ENCODE measurements around the gene TMPRSS13.

Gene TMPRSS13

DNA sequence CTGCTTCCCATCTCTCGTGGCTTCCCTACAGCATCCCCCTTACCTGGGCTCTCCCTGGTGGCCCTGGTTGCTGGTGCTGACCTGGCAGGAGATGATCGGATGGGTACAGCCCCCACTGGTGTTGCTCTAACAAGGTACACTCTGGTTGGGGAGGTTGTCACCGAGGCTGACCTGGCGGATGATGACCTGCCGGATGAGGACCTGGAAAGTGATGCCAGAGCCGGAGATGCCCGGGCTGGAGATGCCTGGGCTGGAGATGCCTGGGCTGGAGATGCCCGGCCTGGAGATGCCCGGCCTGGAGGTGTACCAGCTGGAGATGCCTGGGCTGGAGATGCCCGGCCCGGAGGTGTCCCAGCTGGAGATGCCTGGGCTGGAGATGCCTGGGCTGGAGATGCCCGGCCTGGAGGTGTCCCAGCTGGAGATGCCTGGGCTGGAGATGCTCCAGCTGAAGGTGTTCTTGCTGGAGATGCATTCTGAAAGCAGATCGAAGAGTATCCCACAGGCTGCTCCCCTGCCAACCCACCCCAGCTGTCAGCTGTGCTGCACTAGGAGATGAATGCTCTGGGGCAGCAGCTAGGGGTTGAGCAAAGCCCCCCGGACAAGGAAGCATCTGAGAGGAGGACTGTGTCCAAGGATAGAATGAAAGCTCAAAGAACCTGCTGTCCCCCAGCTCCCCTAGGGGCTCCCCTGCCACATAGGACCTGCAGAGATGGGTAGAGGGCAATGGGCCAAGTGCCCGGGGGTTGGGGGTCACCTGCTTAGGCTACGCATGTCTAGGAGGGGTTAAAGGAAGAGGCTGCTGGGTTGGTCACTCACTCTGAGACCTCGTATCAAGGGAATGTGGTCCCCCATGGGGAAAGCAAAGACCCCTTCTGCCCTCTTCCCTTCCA is 10.6 kb downstream of the TMPRSS13 start:
- peaks cover 23% of the 10 kb centered on the region for H3K4me1 ChIP-seq (ENCODE audit: insufficient read depth, low read length)
- TF ChIP-seq, protein P1, sequence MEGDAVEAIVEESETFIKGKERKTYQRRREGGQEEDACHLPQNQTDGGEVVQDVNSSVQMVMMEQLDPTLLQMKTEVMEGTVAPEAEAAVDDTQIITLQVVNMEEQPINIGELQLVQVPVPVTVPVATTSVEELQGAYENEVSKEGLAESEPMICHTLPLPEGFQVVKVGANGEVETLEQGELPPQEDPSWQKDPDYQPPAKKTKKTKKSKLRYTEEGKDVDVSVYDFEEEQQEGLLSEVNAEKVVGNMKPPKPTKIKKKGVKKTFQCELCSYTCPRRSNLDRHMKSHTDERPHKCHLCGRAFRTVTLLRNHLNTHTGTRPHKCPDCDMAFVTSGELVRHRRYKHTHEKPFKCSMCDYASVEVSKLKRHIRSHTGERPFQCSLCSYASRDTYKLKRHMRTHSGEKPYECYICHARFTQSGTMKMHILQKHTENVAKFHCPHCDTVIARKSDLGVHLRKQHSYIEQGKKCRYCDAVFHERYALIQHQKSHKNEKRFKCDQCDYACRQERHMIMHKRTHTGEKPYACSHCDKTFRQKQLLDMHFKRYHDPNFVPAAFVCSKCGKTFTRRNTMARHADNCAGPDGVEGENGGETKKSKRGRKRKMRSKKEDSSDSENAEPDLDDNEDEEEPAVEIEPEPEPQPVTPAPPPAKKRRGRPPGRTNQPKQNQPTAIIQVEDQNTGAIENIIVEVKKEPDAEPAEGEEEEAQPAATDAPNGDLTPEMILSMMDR (IDR thresholded peaks at IDR 0.05; ENCODE audit: borderline replicate concordance, extremely low read depth, low read length, poor library complexity, severe bottlenecking) = no peak
- TF ChIP-seq EZH2 (IDR thresholded peaks at IDR 0.05; ENCODE audit: borderline replicate concordance, low read depth, low read length, severe bottlenecking) = no peak
- H3K4me2 ChIP-seq (ENCODE audit: insufficient read depth, low read length) = no peak overlapping the region
- H3K27ac ChIP-seq (ENCODE audit: low read length) = no peak overlapping the region
- H3K9ac ChIP-seq (ENCODE audit: low read depth, low read length) = no peak overlapping the region
- no peaks in the 10 kb centered on the region for H3K9me3 ChIP-seq (ENCODE audit: insufficient read depth, low read length, severe bottlenecking)
- H3K79me2 ChIP-seq (ENCODE audit: insufficient read depth, low read length) = no peaks in the 10 kb centered on the region
- H4K20me1 ChIP-seq (ENCODE audit: insufficient read depth, low read length) = no peaks in the 10 kb centered on the region
- H3K27me3 ChIP-seq (ENCODE audit: insufficient read depth, low read length, poor library complexity) = no peaks in the 10 kb centered on the region
- H3K36me3 ChIP-seq (ENCODE audit: insufficient read depth, low read length) = no peaks in the 10 kb centered on the region
- no peak for DNase-seq
- no peak overlapping the region for H2AFZ ChIP-seq (ENCODE audit: low read depth, low read length)
- no peak overlapping the region for H3K4me3 ChIP-seq (ENCODE audit: low read depth in 1 of 2, low read length in 2 of 2)
- ATAC-seq (ENCODE audit: insufficient read depth, low read depth) = no peak

DNA sequence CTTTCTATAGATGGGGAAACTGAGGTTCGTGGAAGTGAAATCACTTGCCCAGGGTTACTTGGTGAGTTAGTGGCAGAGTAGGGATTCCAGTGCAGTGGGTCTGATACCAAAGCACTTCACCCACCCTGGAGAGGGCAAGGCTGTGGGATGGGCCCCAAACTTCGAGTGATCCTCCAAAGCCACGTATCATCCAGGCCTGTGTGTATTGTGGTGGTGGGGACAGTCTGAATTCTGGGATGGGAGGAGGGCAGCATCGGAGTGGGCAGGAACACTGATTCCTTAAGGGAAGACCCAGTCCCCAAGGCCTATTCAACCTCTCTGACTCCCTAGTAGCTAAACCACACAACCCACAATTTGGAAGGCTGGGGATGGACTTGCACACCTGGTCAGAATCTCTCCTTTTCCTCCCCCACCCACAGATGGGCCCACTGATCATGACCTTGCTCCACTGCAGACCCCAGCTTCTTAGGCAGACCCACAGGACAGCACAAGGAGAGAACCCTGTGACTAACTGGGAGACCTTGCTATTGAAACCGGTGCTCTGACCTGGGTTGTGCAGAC is 11.5 kb downstream of the TMPRSS13 start:
- no peaks in the 10 kb centered on the region for H4K20me1 ChIP-seq (ENCODE audit: insufficient read depth, low read length)
- ATAC-seq (ENCODE audit: insufficient read depth, low read depth) (no peak), DNase-seq (no peak)
- H3K79me2 ChIP-seq (ENCODE audit: insufficient read depth, low read length) = no peaks in the 10 kb centered on the region
- H3K4me3 ChIP-seq (ENCODE audit: low read depth in 1 of 2, low read length in 2 of 2) = no peak overlapping the region
- no peak overlapping the region for H2AFZ ChIP-seq (ENCODE audit: low read depth, low read length)
- no peak overlapping the region for H3K27ac ChIP-seq (ENCODE audit: low read length)
- H3K9ac ChIP-seq (ENCODE audit: low read depth, low read length) = no peak overlapping the region
- TF ChIP-seq, protein P1 (IDR thresholded peaks at IDR 0.05; ENCODE audit: borderline replicate concordance, extremely low read depth, low read length, poor library complexity, severe bottlenecking) = no peak
- no peak for TF ChIP-seq EZH2 (IDR thresholded peaks at IDR 0.05; ENCODE audit: borderline replicate concordance, low read depth, low read length, severe bottlenecking)
- H3K36me3 ChIP-seq (ENCODE audit: insufficient read depth, low read length) = no peaks in the 10 kb centered on the region
- H3K27me3 ChIP-seq (ENCODE audit: insufficient read depth, low read length, poor library complexity) = no peaks in the 10 kb centered on the region
- H3K4me2 ChIP-seq (ENCODE audit: insufficient read depth, low read length) = no peak overlapping the region
- no peaks in the 10 kb centered on the region for H3K9me3 ChIP-seq (ENCODE audit: insufficient read depth, low read length, severe bottlenecking)
- peaks cover 23% of the 10 kb centered on the region for H3K4me1 ChIP-seq (ENCODE audit: insufficient read depth, low read length)

- no peaks in the 10 kb centered on the region for H3K36me3 ChIP-seq (ENCODE audit: insufficient read depth, low read length)
- H2AFZ ChIP-seq (ENCODE audit: low read depth, low read length) = no peak overlapping the region
- H3K4me3 ChIP-seq (ENCODE audit: low read depth in 1 of 2, low read length in 2 of 2) = no peak overlapping the region
- DNase-seq (no peak), ATAC-seq (ENCODE audit: insufficient read depth, low read depth) (no peak)
- no peaks in the 10 kb centered on the region for H4K20me1 ChIP-seq (ENCODE audit: insufficient read depth, low read length)
- H3K4me1 ChIP-seq (ENCODE audit: insufficient read depth, low read length) = peaks cover 24% of the 10 kb centered on the region
- H3K9me3 ChIP-seq (ENCODE audit: insufficient read depth, low read length, severe bottlenecking) = no peaks in the 10 kb centered on the region
- H3K4me2 ChIP-seq (ENCODE audit: insufficient read depth, low read length) = no peak overlapping the region
- H3K79me2 ChIP-seq (ENCODE audit: insufficient read depth, low read length) = no peaks in the 10 kb centered on the region
- H3K27me3 ChIP-seq (ENCODE audit: insufficient read depth, low read length, poor library complexity) = no peaks in the 10 kb centered on the region
- TF ChIP-seq EZH2 (IDR thresholded peaks at IDR 0.05; ENCODE audit: borderline replicate concordance, low read depth, low read length, severe bottlenecking) = no peak
- TF ChIP-seq, protein P1 (IDR thresholded peaks at IDR 0.05; ENCODE audit: borderline replicate concordance, extremely low read depth, low read length, poor library complexity, severe bottlenecking) = no peak
- H3K27ac ChIP-seq (ENCODE audit: low read length) = no peak overlapping the region
- no peak overlapping the region for H3K9ac ChIP-seq (ENCODE audit: low read depth, low read length)
Observed at GRCh38 chr11:117916956-117917355, 12.2 kb downstream of the TMPRSS13 start.
